ENCODE measurements around the gene BTBD7.

DNA sequence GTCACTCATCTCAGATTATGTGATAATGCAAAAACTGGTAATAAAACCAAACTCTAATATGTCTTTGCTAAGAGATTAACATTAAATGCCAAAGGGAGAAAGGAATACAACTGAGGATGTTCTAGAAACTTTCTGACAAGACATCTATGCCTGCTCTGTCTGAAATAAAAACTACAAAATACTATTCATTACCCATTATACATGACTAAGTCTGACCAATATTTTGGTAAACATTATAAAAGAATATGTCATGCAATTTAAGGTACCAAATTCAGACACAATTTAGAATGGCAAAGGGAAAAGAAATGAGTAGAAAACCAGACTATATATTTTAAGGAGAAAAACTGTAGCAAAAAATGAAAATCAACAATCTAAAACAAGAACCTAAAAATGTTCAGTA, 86.3 kb downstream of the BTBD7 start:
- TF ChIP-seq POLR2AphosphoS5 (IDR thresholded peaks at IDR 0.05; ENCODE audit: low read depth, low read length) = no peak
- no peak for TF ChIP-seq SIN3A (IDR thresholded peaks at IDR 0.05; ENCODE audit: borderline replicate concordance, insufficient read depth, low read length)
- TF ChIP-seq, protein P1, sequence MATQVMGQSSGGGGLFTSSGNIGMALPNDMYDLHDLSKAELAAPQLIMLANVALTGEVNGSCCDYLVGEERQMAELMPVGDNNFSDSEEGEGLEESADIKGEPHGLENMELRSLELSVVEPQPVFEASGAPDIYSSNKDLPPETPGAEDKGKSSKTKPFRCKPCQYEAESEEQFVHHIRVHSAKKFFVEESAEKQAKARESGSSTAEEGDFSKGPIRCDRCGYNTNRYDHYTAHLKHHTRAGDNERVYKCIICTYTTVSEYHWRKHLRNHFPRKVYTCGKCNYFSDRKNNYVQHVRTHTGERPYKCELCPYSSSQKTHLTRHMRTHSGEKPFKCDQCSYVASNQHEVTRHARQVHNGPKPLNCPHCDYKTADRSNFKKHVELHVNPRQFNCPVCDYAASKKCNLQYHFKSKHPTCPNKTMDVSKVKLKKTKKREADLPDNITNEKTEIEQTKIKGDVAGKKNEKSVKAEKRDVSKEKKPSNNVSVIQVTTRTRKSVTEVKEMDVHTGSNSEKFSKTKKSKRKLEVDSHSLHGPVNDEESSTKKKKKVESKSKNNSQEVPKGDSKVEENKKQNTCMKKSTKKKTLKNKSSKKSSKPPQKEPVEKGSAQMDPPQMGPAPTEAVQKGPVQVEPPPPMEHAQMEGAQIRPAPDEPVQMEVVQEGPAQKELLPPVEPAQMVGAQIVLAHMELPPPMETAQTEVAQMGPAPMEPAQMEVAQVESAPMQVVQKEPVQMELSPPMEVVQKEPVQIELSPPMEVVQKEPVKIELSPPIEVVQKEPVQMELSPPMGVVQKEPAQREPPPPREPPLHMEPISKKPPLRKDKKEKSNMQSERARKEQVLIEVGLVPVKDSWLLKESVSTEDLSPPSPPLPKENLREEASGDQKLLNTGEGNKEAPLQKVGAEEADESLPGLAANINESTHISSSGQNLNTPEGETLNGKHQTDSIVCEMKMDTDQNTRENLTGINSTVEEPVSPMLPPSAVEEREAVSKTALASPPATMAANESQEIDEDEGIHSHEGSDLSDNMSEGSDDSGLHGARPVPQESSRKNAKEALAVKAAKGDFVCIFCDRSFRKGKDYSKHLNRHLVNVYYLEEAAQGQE (IDR thresholded peaks at IDR 0.05; ENCODE audit: insufficient read depth in 1 of 2, low read depth in 2 of 2, low read length in 2 of 2) = no peak
- TF ChIP-seq TAF1 (IDR thresholded peaks at IDR 0.05; ENCODE audit: borderline replicate concordance, insufficient read depth, low read length) = no peak
